ENCODE results near the gene RTF1.

- TF ChIP-seq CTCF (IDR thresholded peaks at IDR 0.05; ENCODE audit: low read depth, low read length) = no peak
- TF ChIP-seq POLR2A (IDR thresholded peaks at IDR 0.05; ENCODE audit: extremely low read depth, insufficient read length) = no peak
- TF ChIP-seq, protein P1, sequence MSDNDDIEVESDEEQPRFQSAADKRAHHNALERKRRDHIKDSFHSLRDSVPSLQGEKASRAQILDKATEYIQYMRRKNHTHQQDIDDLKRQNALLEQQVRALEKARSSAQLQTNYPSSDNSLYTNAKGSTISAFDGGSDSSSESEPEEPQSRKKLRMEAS (IDR thresholded peaks at IDR 0.05; ENCODE audit: low read depth, low read length) = no peak
Measured at GRCh38 chr15:41417418-41418195, 712 bp downstream of the RTF1 start.
